ENCODE data around the gene FBXW7.

GRCh38 chr4:152306541-152306940 is 229.4 kb downstream of the FBXW7 start:
- TF ChIP-seq CTCF (IDR thresholded peaks at IDR 0.05) (no peak), POLR2A (IDR thresholded peaks at IDR 0.05) (no peak)

Measured in sigmoid colon (tissue), 3 donors.